NCI-H510A treated with DMSO at 0.1 percent for 48 hours (cell line): ENCODE data around the gene USB1.
"Not testable (repeated sequence)": the region's sequence is repeated elsewhere in the genome, so short reads cannot be mapped to it uniquely, and the experiment has no call there.

Experiments
- DNase-seq: peaks from one replicate; lab custom pipeline; 2025; lab: John Stamatoyannopoulos, UW

Gene USB1

DNA sequence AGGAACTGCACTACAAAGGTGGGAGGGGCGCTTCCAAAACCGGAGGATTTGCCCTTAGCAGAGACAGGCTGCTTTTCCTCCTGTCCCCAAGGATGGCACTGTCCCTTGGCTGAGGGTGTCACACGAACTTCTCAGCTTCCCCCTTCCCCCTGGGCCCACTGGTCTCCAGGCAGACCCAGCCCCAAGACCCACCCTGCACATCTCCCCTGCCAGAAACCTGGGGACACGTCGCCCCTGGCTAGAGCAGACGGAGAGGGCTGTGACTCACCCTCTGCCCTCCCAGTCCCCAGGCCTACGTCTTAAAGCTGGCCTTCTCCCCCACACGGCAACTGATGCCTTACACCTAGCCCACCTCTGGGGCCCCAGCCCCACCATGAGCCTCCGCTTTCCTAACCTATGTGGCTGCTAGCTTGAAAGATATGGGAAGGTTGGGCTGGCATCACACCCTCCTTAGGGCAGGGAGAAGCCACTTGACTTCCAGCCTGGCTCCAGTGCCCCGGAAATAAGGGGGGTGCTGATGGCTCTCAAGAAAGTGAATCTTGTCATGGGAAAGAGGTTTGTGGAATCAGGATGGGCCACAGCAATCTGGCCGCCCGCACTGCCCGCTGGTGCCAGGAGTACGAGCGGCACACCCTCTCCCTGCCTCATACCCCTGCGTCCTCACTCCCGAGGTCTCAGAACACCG lies 5.3 kb upstream of the USB1 start:
- DNase-seq: no peak

DNA sequence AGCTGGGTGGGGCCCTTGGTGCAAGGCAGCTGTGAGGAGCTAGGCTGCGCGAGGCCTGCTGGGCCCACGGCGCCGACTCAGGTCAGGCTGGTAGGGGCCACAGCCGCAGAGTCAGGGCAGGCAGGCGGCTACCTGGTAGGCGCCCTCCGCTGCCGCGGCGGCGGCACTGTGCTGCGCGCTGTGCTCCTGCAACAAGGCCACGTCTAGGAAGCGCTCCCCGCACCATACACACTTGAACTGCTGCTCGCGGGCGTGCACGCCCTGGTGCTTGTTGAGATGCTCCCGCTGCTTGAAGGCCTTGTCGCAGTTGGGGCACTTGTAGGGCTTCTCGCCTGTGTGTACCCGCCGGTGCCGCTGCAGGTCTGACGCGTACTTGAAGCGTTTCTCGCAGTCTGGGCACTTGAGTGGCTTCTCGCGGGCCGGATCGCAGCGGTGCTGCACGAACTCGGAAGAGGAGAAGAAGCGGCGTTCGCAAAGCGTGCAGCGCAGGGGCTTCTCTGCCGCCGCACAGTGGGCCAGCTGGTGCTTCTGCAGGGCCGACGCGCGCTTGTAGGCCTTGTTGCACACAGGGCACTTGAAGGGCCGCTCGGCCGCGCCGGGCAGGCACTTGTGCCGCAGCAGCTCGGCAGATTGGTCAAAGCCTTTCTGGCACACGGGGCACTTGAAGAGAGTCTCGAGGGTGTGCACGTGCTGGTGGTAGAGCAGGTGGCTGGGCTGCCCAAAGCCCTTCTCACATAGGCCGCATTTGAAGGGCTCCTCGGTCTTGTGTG lies 4.6 kb upstream of the USB1 start:
- no peak for DNase-seq

DNA sequence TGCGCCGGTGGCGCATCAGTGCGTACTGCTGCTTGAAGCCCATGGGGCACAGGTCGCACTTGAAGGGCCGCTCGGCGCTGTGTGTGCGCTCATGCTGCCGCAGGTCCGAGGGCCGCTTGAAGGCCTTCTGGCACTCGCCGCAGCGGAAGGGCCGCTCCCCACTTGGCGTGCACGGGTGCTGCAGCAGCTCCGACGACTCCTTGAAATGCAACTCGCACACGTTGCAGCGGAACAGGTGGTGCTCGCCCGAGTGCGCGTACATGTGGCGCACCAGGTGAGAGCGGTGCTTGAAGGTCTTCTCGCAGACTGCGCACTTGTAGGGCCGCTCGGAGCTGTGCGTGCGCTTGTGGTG lies 4.1 kb upstream of the USB1 start:
- no peak for DNase-seq

DNA sequence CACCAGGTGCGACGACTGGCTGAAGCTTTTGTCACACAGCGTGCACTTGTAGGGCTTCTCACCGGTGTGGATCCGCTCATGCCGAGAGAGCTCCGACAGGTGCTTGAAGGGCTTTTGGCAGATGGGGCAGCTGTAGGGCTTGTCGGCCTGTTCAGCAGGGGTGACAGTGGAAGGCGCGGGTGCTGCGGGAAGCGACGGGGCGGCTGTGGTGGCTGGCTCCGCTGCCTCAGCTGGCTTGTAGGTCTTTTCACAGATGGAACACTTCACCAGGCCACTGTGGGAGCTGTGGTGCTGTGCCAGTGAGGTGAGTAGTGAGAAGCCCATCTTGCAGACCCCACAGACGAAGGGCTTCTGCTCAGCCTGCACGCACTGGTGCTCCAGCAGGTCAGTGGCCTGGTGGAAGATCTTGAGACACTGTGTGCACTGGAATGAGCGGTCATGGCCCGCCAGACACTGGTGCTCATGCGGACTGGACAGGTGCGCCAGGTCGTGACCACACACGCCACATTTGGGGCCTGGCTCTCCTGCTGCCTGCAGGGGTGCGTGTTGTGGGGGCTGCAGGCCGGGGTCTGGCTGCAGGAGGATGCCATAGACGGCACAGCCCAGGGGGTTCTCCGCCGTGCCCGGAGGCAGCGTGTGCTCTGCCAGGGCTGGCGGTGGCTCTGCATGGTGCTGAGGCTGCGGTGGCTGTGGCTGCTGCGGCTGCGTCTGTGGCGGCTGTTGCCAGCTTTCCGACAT lies 3.5 kb upstream of the USB1 start:
- DNase-seq: no peak

- DNase-seq: peak; percentile 9
Observed at GRCh38 chr16:57998486-57998885, 2.7 kb upstream of the USB1 start.

GRCh38 chr16:57998992-57999365 lies 2.2 kb upstream of the USB1 start:
- DNase-seq: no peak

DNA sequence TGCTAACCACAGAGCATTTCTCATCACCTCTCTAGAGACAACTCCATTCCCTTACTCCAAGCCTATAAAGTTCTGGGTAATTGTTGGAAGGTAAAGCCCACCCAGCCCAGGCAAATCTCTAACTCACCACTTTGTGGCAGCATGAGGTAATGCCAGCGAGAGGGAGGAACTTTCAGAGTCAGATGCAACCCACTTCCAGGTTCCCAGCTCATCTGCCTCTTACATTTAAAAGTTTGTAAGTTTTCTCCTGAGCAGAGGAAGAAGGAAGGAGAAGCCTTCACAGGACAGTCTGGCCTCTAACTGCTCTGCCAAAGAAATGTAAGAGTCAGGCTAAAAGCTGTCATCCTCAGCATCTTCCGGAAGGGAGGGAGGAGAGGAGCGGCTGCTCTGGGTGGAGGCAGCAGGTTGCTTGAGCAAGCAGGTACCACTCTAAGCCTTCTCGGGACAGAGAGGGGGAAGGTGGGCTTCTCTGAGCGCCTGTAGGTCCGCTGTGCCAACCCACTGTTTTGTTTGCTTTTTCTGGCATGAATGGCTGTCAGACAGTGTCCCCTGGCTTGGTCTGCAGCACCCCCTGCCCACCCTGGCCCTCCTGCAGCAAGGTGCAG lies 1.7 kb upstream of the USB1 start:
- DNase-seq: peak; percentile 4

GRCh38 chr16:57999971-58000705 lies 1.1 kb upstream of the USB1 start, which contains the start of gene ZNF319:
Gene ZNF319, minus strand, starts transcription at chr16:58000672. Its CDS starts 2,407 bp downstream, at chr16:57998265.
- no peak for DNase-seq

DNA sequence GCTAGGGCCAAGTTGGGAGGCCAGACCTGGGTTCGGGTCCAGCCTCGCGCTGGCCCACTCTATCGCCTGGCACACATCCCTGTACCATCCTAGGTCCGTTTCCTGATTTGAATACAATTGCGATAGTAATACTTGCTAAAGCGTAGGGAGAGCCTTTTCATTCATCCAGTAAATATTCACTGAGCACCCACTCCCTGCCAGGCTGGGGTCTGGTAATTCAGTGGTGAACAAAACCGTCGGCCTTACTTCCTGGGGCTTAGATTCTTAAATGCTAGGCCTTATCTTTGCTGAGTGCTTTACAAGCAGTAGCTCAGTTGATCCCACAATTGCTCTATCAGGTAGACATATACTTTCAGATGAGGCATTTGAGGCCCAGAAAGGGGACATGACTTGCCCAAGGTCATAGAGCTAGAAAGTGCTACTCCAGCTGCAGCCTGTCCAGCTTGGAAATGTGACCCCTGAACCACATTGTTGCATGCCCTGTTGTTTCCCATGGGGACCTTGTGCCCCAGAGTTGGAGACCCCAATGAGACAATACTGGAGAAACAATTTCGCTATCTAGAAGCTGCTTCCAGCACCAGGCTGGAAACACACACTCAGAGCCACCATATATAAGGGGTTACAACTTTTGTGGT lies 691 bp downstream of the USB1 start:
- DNase-seq: no peak

DNA sequence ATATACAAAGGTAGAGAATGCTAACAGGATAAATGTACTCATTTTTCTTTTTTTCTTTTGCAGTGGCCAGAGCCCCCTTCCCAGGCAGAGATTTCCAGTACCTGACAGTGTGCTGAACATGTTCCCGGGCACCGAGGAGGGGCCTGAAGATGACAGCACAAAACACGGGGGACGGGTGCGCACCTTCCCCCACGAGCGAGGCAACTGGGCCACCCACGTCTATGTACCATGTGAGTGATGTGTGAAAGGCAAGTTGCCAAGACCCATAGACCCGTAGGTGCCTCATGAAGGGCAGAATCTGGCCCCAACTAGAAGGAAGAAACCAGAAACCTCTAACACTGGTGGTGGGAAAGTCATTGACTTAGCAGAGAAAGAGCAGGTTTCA lies 1.2 kb downstream of the USB1 start:
- no peak for DNase-seq

- DNase-seq: no peak
Observed at GRCh38 chr16:58002936-58003335, 1.7 kb downstream of the USB1 start.

DNA sequence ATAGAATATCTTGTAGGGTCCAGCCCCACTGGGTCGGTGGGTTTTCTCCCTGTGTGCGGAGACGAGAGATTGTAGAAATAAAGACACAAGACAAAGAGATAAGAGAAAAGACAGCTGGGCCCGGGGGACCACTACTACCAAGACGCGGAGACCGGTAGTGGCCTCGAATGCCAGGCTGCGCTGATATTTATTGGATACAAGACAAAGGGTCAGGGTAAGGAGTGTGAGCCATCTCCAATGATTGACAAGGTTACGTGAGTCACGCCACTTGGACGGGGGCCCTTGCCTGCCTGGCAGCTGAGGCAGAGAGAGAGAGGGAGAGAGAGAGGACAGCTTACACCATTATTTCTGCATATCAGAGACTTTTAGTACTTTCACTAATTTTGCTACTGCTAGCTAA lies 3.5 kb downstream of the USB1 start:
- not testable (repeated sequence) for DNase-seq

- DNase-seq: no peak
Observed at GRCh38 chr16:58009856-58010416, 8.7 kb downstream of the USB1 start.

DNA sequence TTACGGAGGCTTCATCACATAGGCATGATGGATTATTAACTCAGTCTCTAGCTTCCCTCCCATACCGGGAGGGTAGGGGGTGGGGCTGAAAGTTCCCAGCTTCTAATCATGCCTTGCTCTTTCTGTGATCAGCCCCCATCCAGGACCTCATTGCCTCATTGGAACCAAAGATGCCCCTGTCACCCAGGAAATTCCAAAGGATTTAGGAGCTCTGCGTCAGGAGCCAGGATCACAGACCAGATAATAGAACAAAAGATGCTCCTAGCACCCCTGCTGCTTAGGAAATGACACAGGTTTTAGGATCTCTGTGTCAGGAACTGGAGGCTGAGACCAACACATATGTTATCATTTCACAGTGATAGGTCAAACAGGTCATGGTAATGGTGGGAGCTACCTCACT lies 9.7 kb downstream of the USB1 start:
- no peak for DNase-seq

- DNase-seq: no peak
Observed at GRCh38 chr16:58011652-58012051, 10.4 kb downstream of the USB1 start.

- DNase-seq: no peak
Observed at GRCh38 chr16:58012481-58012880, 11.3 kb downstream of the USB1 start.

DNA sequence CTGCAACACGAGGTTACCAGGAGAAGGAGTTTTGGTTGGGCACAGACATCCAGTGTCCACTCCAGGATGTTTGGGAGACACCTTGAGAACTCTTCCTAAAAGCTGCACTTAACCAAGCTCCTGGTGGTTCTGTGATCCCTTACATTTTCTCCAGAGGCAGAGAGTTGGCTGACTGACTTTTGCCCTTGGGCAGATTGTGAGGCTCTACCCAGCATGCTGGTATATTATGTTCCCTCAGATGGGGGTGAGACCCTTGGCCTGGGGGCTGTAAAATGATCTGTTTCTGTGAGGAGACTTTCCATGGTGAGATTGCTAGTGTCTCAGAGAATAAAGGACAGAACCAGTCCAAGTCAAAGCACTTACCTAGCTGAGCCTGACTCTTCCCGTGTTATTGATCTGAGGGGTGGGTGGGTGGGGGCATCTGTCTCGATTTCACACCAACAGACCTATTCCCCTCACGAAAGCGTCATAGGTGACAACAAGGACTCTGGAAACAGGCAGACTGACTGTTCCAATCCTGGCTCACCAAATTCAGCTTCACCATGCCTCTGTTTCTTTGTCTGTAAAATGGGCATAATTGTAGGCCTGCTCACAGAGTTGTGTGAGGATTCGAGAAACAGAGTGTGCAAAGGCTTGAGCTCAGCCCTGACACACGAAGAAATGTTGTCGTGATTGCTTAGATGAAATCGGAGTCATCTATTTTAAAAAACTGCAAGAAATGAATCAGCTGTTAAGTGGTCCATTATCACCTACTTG lies 12.2 kb downstream of the USB1 start:
- DNase-seq: no peak

DNA sequence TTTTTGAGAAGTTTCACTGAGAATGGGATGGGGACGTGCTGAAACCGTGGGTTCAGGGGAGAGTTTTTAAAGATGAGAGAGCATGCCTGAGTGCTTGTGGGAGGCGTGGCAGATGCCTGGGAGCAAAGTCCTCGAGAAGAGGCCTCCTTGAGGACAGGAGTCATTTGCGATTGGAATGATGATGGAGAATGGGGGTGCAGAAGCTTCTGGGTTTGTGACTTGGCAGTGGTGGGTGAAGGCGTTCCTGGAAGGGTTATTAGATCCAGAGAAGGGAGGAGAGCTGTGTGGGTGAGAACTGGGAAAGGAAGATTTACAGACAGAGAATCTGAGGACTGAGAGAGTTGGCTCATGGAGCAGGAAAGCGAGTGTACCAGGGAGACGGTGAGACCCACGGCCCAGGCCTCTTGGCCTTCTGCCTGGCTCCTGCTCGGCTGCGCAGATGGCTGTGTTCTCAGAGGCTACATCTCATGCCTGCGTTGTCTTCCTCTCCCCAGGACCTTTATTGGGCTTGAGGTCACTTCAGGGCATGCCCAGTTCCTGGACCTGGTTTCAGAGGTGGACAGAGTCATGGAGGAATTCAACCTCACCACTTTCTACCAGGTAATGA lies 15.7 kb downstream of the USB1 start:
- DNase-seq: no peak

GRCh38 chr16:58018803-58019202 lies 17.6 kb downstream of the USB1 start:
- DNase-seq: no peak
